ENCODE data around the gene KSR2. TPM values are rescaled to one million over a fixed set of nuclear protein-coding genes. Genes with fewer than 3 reads are reported as not detected.

Gene KSR2
- total RNA-seq, 1 donor from 2014 or later, result 0.47 TPM

DNA sequence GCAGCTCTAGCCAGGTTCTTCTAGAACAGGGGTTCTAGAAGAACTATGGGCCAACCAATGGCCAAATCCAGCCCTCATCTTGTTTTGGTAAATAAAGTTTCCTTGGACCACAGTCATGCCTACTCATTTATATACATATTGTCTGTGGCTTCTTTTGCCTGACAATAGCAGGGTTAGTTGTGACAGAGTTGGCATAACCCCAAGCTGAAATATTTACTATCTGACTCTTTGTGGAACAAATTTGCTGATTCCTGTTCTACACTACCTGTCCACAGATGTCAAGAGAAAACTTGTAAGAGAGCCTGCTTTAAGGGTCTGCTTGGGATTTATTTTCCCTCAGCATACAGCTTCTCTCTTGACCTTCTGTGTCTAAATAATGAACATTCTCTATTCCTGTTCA is 289.0 kb downstream of the KSR2 start:
- Mint-ChIP-seq H3K27me3 (ENCODE audit: unreplicated experiment) (no peaks in the 10 kb centered on the region), H3K36me3 (ENCODE audit: unreplicated experiment) (peaks cover 3% of the 10 kb centered on the region), H3K27ac (ENCODE audit: unreplicated experiment) (no peak overlapping the region), H3K4me1 (ENCODE audit: low read depth, unreplicated experiment) (no peaks in the 10 kb centered on the region), H3K4me3 (ENCODE audit: unreplicated experiment) (no peak overlapping the region), H3K9me3 (ENCODE audit: unreplicated experiment) (peaks cover 3% of the 10 kb centered on the region)
- TF ChIP-seq, protein P1, sequence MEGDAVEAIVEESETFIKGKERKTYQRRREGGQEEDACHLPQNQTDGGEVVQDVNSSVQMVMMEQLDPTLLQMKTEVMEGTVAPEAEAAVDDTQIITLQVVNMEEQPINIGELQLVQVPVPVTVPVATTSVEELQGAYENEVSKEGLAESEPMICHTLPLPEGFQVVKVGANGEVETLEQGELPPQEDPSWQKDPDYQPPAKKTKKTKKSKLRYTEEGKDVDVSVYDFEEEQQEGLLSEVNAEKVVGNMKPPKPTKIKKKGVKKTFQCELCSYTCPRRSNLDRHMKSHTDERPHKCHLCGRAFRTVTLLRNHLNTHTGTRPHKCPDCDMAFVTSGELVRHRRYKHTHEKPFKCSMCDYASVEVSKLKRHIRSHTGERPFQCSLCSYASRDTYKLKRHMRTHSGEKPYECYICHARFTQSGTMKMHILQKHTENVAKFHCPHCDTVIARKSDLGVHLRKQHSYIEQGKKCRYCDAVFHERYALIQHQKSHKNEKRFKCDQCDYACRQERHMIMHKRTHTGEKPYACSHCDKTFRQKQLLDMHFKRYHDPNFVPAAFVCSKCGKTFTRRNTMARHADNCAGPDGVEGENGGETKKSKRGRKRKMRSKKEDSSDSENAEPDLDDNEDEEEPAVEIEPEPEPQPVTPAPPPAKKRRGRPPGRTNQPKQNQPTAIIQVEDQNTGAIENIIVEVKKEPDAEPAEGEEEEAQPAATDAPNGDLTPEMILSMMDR (IDR thresholded peaks at IDR 0.05; ENCODE audit: partially characterized antibody, unreplicated experiment), result no peak
- no peak for DNase-seq

DNA sequence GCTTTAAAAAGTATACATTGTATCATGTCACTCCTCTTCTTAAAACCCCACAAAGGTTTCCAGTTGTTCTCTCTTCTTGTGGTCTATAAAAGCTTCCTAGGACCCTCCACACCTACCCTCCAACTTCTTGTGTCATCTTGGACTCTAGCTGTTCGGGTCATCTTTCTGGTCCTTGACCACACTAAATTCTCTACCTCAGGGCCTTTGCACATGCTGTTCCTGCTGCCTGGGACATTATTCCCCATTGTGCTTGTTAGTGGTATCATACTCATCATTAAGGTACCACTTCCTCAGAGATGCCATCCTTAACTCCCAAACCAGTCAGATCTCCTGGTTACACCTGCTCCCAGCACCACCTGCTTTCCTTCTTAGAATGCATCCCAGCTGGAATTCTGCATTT is 294.0 kb downstream of the KSR2 start:
- no peaks in the 10 kb centered on the region for H3K27me3 Mint-ChIP-seq (ENCODE audit: unreplicated experiment)

DNA sequence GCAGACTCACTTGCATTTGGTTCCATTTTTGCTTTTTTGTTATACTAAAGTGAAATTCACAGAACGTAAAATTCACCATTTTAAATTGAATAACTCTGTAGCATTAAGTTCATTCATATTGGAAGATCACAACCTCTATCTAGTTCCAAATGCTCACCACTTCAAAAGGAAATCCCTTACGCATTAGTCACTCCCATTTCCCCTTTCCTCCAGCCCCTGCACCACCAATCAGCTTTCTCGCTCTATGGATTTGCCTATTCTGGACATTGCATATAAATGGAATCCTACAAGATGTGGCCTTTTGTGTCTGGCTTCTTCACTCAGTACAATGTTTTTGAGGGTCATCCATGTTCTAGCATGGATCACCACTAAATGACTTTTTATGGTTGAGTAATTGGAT is 294.5 kb downstream of the KSR2 start:
- Mint-ChIP-seq H3K36me3 (ENCODE audit: unreplicated experiment) (peaks cover 4% of the 10 kb centered on the region), H3K4me3 (ENCODE audit: unreplicated experiment) (no peak overlapping the region), H3K27me3 (ENCODE audit: unreplicated experiment) (no peaks in the 10 kb centered on the region), H3K9me3 (ENCODE audit: unreplicated experiment) (peaks cover 2% of the 10 kb centered on the region), H3K27ac (ENCODE audit: unreplicated experiment) (no peak overlapping the region), H3K4me1 (ENCODE audit: low read depth, unreplicated experiment) (no peaks in the 10 kb centered on the region)
- no peak for DNase-seq
- TF ChIP-seq, protein P1 (IDR thresholded peaks at IDR 0.05; ENCODE audit: partially characterized antibody, unreplicated experiment), result no peak

More for the DNA sequence above, 294.0 kb downstream of the KSR2 start:
- no peak for DNase-seq
- Mint-ChIP-seq H3K27ac (ENCODE audit: unreplicated experiment) (no peak overlapping the region), H3K4me1 (ENCODE audit: low read depth, unreplicated experiment) (no peaks in the 10 kb centered on the region), H3K4me3 (ENCODE audit: unreplicated experiment) (no peak overlapping the region), H3K36me3 (ENCODE audit: unreplicated experiment) (peaks cover 4% of the 10 kb centered on the region), H3K9me3 (ENCODE audit: unreplicated experiment) (peaks cover 2% of the 10 kb centered on the region)
- TF ChIP-seq, protein P1 (IDR thresholded peaks at IDR 0.05; ENCODE audit: partially characterized antibody, unreplicated experiment), result no peak

DNA sequence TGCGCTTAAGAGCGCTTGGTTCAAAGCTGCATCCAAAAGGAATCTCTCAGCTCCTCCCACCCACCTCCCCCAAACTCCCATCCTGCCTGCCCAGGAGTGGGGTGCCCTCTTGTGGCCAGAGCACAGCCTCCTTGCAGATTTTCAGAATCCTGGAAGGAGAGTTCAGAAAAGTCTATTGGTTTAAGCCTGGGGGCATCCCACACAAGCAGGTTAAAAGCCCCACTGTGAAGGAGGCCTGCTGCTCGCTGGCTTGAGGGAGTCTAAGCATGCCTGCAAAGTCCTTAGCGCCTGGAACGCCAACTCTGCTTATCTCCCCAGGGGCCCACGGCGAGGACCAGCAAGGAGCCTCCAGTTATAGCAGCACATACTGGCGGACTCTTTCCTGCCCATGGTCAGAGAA is 297.1 kb downstream of the KSR2 start:
- no peak overlapping the region for H3K4me3 Mint-ChIP-seq (ENCODE audit: unreplicated experiment)
- no peak overlapping the region for H3K27ac Mint-ChIP-seq (ENCODE audit: unreplicated experiment)
- H3K36me3 Mint-ChIP-seq (ENCODE audit: unreplicated experiment), result peaks cover 4% of the 10 kb centered on the region
- H3K27me3 Mint-ChIP-seq (ENCODE audit: unreplicated experiment), result no peaks in the 10 kb centered on the region
- peaks cover 3% of the 10 kb centered on the region for H3K9me3 Mint-ChIP-seq (ENCODE audit: unreplicated experiment)
- TF ChIP-seq, protein P1 (IDR thresholded peaks at IDR 0.05; ENCODE audit: partially characterized antibody, unreplicated experiment), result peak; percentile 46
- H3K4me1 Mint-ChIP-seq (ENCODE audit: low read depth, unreplicated experiment), result no peaks in the 10 kb centered on the region
- DNase-seq, result peak; percentile 71

DNA sequence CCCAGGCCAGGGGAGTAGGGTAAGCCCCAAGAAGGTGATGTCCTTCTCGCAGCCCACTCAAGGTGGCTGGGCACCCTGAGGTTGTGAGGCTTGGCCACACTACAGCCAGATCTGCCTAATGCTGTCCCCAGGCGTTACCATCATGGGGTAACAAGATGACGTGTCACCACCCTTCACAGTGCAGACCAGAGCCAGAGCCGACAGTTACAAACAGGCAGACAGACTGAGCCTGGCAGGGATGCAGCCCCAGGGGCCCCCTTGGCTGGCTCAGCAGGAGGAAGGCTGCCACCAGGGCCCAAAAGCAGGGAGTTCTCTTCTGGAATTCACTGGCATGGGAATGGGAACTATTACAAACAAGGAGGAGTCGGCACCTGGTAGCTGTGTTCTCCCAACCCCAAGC is 304.6 kb downstream of the KSR2 start:
- Mint-ChIP-seq H3K36me3 (ENCODE audit: unreplicated experiment) (no peaks in the 10 kb centered on the region), H3K27ac (ENCODE audit: unreplicated experiment) (no peak overlapping the region), H3K9me3 (ENCODE audit: unreplicated experiment) (peaks cover 1% of the 10 kb centered on the region), H3K27me3 (ENCODE audit: unreplicated experiment) (peaks cover 1% of the 10 kb centered on the region), H3K4me1 (ENCODE audit: low read depth, unreplicated experiment) (no peaks in the 10 kb centered on the region), H3K4me3 (ENCODE audit: unreplicated experiment) (no peak overlapping the region)
- DNase-seq, result no peak
- TF ChIP-seq, protein P1 (IDR thresholded peaks at IDR 0.05; ENCODE audit: partially characterized antibody, unreplicated experiment), result no peak
